ENCODE data around the gene PARVG. TPM values are rescaled to one million over a fixed set of nuclear protein-coding genes. Genes with fewer than 3 reads are reported as not detected.

PARVG gene
- polyA plus RNA-seq, 3 donors: 1.8 to 2.3 (median 2.0) TPM

DNA sequence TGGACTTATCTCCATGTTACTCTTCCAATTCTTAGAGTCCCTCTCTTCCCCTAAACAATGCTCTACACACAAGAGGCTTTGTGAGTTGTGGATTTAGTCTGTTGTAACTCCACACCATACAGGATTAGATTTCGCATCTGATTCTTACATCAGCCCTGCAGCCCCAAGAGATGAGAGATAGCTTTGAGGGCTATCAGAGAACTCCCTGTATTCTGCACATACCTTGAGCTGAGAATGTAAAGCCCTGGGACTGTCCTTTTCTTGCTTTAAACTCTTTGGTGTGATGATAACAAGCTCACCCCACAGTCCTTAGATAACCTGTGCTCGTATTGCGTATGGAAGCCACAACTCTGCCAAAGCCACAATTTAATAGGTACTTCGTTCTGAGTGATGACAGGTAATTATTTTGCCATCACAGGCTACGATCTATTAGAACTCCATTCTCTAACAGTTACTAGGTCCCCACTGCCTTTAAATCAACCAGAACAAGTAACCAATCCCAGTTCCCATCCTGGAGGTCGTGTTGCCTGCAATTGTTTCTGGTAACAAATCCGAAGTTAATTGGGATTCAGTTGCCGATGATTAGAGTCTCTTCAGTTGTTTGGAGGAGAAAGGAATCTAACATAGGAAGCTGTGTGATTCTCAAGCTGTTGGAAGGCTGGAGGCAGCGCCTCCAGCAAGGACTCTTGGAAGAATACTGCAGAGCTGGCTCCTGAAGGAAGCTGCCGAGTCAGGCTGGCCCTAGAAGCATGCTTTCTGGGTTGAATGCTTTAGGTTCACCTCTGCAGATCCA, 1.3 kb upstream of the PARVG start:
- no peak for DNase-seq (ENCODE audit: low read depth in 3 of 3, low spot score in 2 of 3)

DNA sequence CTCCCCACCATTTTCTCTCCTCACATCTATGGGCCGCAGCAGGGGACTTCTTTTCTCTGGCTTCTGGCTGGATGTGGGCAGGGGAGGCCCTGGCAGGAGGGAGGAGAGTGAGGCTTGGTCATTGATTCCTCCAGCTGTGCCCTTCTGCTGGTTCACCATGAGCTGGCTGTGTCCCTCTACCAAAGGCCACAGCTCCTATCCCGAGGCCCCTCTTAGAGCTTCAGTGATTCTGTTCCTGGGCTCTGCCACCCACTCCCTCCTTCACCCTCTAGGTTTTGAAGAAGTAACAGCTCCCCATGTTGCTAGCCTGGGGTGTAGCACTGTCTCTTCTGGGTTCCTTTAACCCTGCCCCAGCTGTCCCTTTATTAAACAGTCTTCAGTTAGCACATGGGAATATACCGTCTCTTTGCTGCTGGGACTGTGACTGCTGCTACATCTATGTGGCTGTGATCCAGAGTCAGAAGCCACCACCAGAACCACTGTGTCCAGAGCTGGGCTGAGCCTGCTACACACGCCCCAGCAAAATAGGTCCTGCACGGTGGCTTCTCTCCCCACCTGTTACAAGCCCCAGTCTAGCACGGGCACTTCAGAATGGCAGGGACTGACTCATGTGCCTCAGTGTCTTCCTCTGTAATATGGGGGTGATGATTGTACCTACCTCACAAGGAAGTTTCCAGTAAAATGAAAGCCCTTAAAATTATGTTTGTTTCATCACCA, 578 bp upstream of the PARVG start:
- DNase-seq (ENCODE audit: low read depth in 3 of 3, low spot score in 2 of 3): no peak

DNA sequence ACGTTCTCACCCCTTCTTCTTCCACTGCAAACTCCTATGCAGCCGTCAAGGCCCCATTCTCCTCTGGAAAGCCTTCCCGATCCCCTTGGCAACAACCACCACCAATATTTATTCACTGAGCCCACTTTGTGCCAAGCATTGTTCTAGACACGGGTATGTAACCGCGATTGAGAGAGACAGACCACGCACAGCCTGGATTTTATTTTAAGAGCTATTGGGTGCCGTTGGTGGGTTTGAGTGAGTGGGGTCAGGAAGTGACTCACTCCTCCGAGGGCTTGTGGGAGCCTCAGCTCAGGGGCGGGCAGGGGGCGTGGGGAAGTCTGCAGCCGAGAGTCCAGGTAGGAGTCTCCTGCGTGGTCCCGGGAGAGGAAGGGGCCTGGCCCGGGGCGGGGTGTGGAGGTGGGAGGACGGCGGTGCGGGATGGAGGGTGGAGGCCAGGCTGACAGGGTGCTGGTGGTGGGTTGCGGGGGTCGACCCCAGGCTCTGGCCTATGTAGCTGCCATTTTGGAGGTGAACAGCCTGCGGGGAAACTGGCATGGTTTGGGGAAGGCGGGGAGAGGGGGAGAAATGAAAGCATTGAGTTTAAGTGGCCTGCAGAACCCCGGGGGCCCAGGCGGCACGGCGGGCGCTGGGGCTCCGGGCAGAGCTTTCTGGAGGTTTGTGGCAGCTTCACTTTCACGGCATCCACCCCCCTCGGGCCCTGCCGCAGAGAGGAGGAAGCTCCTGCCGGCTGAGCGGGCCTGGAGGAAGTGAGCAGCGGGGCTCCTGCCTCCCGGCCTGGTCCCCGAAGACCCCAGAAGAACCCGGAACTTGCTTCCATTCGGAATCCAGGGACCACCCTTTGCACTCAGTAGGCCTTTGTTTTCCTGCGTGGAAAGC, 547 bp downstream of the PARVG start:
- no peak for DNase-seq (ENCODE audit: low read depth in 3 of 3, low spot score in 2 of 3)

DNA sequence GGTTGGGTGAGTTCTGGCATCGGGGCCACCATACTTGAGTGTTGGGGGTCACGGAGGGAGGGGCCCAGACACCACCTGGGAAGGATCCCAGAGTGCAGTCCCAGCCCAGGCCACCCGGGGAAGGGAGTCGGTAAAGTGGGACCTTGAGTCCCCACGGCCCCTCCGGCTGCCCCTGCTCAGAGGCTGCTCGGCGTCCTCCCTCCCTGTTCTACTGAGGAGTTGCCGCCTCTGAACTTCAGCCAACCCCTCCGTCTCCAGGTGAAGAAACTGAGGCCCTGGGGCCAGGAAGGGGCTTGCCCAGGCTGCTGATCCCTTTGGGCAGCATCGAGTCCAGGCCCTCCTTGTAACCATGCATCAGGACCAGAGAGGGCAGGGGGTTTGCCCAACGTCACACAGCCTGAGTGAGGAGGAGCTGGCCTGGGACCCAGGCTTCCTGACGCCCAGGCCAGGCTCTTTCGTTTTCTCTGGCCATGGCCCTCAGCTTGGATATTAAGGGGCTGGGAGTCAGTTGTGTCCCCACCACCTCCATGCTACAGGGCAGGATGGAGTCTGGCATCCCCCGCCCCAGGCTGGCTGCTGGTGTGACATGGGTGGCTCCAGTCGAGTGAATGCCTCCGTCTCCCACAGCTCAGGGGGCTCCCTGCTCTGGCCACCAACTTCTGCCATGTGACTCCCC, 1.3 kb downstream of the PARVG start:
- no peak for DNase-seq (ENCODE audit: low read depth in 3 of 3, low spot score in 2 of 3)

DNA sequence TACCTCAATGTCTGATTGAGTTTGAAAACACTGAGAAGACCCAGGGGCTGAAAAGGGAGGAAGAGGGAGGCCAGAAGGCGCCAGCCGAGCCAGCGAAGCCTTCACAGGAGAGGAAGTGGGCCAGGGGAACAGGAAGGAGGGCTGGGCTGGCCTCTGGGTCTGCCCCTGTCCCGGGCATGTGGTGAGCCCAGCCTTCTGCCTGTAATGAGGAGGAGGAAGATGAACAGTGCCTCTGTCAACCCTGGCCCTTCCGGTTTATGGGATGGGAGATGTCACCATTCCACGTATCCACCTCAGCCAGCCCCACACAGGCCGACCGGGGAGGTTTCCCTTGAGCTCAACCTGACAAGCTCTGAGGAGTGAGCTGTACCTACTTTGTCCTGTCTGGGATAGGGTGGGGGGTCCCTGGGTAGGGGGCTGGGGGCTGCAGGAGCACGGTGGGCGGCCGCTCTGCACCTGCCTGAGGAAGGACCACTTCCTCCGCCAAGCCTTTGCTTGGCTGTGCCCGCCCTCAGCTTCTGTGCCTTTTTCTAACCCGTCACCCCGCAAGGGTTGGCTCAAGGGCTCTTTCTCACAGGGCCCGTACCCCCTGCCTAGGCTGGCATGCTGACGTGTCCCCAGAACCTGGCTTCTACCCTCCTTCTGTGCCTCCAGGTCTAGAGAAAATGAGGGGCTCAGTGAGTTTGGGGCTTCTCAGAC, 2.0 kb downstream of the PARVG start:
- DNase-seq (ENCODE audit: low read depth in 3 of 3, low spot score in 2 of 3): no peak

DNA sequence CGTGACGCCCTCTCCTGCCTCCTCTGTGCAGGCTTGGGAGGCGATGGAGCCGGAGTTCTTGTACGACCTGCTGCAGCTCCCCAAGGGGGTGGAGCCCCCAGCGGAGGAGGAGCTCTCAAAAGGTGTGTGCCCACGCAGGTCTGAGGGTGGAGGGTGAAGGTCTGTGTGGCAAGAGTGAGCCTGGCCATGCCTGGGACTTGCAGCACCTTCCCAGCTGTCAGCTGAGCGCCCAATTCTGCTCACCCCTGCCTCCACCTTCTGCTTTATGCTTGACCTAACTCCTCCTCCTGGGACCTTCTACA, 2.5 kb downstream of the PARVG start:
- DNase-seq (ENCODE audit: low read depth in 3 of 3, low spot score in 2 of 3): no peak

DNA sequence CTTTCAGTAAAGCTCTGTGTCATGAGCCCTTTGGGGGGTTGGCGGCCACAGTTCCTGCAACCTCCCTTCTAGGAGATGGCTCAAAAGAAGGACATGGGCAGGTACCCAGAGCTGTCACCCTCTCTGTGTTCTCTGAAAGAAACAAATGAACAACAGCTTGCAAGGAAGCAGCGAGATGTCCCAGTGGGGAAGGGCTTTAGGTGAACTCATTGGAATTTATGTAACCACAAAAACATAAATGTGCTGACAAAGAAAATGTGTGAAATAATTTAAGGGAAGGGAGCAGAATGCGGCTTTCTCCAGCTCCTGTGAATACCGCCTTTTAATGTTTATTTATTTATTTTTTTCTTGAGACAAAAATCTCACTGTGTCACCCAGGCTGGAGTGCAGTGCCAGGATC, 3.3 kb downstream of the PARVG start:
- DNase-seq (ENCODE audit: low read depth in 3 of 3, low spot score in 2 of 3): no peak

DNA sequence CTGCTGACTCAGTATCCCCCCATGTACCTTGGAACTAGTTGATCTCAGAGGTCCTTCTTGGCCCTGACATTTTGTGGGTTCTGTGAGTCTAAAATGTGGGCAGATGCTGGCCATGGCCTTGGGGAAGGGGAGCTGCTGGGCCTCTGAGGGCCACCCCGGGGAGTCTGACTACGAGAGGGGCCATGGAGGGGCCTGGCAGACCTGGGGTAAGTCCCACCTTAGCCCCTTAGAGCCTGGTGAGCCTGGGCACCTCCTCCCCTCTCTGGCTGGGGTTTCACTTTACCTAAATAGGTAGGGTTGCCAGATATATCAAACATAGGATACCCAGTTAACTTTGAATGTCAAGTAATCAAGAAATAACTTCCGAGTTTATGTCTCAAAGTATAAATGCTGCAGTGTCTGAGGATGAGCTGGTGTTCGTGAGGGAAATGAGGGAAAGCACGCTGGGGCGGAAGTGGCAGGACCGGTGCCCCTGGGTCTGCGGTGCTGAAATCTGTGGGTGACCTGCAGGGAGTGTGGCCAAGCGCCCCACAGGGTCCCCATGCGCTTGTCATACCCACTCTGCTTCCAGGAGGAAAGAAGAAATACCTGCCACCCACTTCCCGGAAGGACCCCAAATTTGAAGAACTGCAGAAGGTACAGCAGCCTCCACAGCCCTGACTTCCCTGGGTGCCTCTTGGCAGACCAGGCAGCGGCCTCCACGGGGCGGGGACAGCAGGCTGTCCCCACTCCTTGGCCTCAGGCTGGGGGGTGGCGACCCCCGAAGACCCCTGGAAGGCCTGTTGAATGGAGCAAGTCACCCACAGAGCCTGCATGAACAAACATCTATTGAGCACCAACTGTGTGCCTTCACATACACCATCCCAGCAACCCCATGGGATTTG, 4.8 kb downstream of the PARVG start:
- no peak for DNase-seq (ENCODE audit: low read depth in 3 of 3, low spot score in 2 of 3)

DNA sequence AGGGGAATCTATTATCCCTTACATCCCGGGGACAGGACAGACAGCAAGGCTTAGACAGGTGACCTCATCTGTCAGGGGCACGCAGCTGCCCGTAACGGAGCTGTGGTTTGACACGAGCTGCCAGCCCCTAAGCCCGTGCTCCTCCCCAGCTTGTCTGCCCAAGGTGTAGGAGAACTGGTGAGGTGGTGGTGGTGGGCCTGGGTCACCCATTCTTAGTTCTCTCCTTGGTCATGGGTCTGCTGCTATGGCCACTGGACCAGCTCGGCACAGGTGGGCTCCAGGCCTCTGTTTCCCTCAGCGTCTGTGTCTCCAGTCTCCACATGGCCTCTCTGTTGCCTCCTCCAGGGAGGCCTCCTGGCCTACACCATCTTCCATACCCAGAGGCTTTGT, 5.4 kb downstream of the PARVG start:
- DNase-seq (ENCODE audit: low read depth in 3 of 3, low spot score in 2 of 3): no peak

DNA sequence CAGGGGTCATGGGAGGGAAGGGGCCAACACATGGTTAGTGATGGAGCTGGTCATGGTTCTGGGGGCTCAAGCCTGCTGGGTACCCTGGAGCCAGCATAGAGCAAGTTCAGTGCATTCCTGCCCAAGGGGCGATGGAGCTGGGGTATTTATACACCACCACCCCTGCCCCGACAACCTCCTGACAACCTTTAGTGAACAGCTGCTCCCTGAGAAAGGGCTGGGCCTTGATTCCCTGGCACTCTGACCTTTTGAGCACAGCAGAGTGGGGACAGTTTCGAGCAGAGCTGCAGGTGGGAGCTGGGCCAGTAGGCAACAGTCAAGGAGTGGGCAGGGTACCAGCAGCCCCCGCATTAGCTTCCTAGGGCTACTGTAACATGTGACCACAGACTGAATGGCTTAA, 6.0 kb downstream of the PARVG start:
- no peak for DNase-seq (ENCODE audit: low read depth in 3 of 3, low spot score in 2 of 3)

DNA sequence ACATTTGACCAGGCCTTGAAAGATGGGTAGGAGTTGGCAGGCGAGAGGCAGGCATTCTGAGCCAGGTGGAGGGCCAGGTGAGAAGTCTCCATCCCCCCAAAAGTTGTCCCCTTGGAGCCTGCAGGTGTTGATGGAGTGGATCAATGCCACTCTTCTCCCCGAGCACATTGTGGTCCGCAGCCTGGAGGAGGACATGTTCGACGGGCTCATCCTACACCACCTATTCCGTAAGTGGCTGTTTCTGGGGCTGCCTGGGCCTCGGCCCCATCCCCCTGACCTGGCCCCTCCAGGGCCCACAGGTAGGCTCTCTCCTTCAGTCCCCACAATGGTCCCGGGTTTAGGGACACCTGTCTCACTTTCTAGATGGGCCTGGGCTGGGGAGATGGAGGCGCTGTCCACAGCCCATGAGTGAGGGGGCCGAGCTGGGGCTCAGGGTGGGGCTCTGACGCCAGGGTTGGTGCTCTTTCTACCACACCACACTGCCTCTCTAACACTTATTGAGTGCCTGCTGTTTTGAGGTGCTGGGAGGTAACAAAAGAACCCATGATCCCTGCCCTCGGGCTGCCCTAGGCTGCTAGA, 7.0 kb downstream of the PARVG start:
- no peak for DNase-seq (ENCODE audit: low read depth in 3 of 3, low spot score in 2 of 3)

DNA sequence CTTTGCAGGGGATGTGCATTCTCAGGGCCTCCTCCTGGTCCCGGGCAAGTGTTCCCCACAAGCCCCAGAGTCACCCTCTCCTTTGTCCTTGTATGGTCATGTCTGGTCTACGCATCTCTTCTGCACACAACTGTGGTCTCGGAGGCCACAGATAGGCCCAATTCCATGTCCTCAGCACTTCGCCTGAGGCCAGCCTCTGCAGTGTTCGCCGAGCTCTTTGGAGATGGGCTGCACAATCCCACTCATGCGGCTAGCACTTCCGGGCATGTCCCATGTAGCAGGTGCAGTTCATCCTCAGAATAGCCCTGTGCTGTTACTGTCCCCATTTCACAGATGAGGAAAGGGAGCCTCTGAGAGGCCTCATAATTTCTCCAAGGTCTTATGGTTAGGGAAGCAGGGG, 7.6 kb downstream of the PARVG start:
- no peak for DNase-seq (ENCODE audit: low read depth in 3 of 3, low spot score in 2 of 3)

DNA sequence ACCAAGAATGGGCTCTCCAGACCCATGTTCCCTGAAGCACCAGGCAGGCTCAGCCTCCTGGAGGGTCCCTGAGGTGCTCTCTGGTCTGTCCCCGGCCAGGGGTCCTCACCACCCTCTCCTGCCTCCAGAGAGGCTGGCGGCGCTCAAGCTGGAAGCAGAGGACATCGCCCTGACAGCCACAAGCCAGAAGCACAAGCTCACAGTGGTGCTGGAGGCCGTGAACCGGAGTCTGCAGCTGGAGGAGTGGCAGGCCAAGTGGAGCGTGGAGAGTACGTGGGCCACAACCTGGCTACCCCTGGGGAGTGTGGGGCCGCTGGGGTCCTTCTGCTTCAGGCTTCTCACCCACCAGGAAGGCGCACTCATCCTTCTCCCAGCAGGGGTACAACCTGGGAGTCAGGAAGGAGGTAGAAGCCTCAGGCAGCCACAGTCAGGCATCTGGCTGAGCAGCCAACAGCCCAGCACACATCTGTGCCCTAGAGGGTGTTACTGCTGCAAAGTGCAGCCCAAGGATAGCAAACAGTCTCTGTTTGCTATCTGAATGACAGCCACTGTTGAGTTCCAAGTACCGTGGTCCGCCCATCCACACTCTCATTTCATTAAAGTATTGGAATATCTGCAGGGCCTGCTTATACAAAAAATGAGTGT, 8.4 kb downstream of the PARVG start:
- no peak for DNase-seq (ENCODE audit: low read depth in 3 of 3, low spot score in 2 of 3)

DNA sequence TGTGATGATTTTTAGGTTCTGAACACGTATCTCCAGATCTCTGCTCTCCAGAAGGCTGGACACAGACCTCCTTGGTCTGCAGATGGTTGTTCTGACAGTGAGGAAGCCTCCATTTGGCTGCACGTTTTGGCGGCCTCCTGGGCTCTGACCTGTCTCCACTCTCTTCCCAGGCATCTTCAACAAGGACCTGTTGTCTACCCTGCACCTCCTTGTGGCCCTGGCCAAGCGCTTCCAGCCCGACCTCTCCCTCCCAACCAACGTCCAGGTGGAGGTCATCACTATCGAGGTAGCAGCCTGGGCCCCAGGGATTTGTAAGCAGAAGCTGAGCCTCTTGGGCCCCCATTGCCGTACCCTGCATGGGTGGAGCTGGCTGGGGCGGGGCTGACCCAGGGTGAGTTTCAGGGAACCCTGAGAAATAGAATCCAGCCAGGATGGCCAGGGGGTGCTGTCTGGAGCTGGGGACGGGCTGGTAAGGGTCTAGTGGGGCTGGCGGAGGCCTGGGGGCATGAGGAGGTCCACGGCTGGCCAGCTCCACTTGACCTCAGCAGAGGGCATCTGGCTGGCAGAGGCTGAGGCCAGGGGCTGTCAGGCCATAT, 9.8 kb downstream of the PARVG start:
- DNase-seq (ENCODE audit: low read depth in 3 of 3, low spot score in 2 of 3): no peak

DNA sequence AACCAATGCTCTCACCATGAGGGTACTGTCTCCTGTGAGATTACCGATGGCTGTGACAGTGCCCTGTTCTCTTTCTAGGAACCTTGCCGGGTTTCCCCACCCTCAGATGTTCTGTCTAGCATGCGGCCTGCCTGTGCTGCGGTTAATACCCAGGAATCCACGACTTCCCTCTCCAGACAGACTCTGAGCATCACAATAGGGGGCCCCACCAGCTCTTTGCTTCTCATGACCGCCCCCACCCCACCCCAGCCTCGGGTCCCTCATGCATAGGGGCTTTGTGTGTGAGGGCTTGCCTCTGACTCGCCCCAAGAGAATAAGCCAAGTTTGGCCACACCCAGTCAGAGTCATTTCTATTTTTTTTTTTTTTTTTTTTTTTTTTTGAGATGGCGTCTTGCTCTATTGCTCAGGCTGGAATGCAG, 10.3 kb downstream of the PARVG start:
- DNase-seq (ENCODE audit: low read depth in 3 of 3, low spot score in 2 of 3): no peak

DNA sequence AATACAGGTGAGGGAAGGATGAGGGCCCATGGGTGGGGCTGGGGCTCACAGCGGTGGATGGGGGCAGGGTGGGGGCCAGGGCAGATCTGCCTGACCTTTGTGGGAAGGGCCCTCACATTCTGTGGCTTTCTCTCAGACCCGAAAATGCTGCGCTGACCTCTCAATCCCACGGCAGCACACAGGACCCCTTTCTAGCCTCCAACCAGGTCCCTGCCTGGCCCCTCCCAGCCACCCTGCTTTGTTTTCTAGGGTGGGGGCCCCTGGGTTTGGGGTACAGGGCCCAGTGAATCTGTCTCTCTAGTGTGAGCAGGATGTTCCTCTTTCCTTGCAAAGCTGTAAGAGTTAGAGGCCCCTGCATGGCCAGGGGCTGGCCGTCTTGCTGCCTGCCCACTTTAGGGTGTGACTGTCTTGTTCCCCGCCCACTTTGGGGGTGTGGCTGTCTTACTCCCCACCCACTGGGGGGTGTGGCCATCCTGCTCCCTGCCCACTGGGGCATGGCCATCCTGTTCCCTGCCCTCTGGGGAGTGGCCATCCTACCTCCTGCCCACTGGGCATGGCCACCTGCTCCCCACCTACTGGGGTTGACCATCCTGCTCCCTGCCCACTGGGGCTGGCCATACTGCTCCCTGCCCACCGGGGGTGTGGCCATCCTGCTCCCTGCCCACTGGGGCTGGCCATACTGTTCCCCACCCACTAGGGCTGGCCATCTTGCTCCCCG, 11.5 kb downstream of the PARVG start:
- no peak for DNase-seq (ENCODE audit: low read depth in 3 of 3, low spot score in 2 of 3)

DNA sequence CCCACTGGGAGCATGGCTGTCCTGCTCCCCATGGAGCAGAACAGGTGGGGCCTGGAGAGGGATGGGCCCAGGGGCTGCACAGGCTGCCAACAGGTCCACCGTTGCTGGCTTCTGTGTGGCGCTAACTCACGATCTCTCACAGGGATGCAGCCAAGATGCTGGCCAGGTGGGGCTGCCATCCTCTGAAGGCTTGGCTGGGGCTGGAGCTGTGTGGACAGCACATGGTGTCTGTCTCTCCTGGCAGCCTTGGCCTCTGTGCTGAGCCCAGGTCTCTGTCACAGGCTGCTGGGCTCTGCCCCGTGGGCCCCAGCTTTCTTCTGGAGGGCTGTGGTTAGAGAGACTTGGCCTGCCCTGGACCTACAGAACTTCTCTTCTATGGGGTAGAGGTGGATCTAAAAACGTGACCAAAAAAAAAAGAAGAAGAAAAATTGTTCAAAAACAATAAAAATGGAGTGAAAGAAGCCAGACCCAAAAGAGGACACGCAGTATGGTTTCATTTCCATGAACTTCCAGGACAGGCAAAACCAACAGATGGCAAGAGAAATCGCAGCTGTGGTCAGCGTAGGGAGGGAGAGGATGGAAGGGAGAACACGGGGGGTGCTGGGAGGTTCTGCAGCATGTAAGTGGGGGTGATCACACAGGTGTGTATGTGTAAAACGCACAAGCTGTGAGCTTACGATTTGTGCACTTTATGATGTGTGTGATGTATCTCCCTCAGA, 12.2 kb downstream of the PARVG start:
- no peak for DNase-seq (ENCODE audit: low read depth in 3 of 3, low spot score in 2 of 3)
